Eye (tissue), 1 donor: ENCODE results near the gene PTPRT.

Experiments
- DNase-seq: peaks from one replicate; pipeline ENCODE4 v3.0.0-alpha.2; 2015

PTPRT gene

GRCh38 chr20:42900764-42901163 lies 288.9 kb downstream of the PTPRT start:
- peak; percentile 19 for DNase-seq

DNA sequence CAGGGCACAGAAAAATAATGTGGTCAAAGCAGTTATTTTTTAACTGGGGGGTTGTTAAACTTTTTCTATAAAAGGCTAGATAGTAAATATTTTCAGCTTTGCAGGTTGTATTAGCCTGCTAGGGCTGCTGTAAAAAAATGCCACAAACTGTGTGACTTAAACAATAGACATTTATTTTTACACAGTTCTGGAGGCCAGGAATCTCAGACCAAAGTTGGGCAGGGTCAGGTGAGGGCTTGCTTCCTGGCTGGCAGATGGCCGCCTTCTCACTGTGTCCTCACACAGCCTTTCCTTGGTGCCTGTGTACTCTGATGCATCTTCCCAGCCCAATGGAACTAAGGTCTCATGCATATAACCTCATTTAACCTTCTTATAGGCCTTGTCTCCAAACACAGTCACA lies 294.7 kb downstream of the PTPRT start:
- no peak for DNase-seq

GRCh38 chr20:42894483-42894882 lies 295.2 kb downstream of the PTPRT start:
- DNase-seq: no peak

DNA sequence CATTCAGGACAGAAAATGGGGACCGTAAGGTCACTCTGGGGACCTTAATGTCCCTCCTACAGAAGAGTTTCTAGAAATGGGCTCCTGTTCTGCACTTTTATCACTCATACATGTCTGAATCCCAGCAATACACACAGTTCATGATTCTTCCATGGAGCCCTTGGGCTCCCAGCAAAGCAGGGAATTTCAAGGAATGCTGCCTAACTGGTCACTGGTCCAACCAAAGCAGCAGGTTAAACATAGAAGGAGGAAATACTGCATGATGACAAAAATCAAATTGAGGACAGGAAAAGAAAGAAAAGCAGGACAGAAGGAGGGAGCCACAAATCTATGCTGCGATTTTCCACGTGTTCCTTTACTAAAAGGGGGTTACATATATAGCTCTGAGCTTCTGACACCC lies 300.2 kb downstream of the PTPRT start:
- no peak for DNase-seq

GRCh38 chr20:42887281-42887680 lies 302.4 kb downstream of the PTPRT start:
- no peak for DNase-seq

GRCh38 chr20:42886801-42887200 lies 302.9 kb downstream of the PTPRT start:
- no peak for DNase-seq

- DNase-seq: no peak
These were observed 303.7 kb downstream of the PTPRT start for GRCh38 chr20:42886046-42886445.

DNA sequence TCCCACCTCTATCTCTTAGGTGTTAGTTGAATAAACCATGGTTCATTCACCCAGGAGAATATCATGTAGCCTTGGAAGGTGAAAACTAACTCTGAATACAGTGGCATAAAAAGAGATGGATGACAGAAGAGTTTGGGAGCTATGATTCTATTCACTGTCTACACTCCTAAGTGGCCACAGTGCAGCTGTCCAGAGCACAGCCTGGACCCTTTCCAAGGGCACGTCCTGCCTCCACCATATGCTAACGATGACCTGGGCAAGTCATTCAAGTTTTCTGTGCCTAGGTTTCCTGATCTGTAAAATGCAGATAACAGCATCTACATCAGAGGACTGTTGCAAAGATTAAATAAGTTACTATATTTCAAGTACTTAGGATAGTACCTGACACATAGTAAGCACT lies 314.1 kb downstream of the PTPRT start:
- DNase-seq: no peak

- DNase-seq: no peak
These were observed 316.4 kb downstream of the PTPRT start for GRCh38 chr20:42873259-42873658.

- DNase-seq: no peak
These were observed 325.6 kb downstream of the PTPRT start for GRCh38 chr20:42864116-42864515.

GRCh38 chr20:42862446-42862845 lies 327.3 kb downstream of the PTPRT start:
- DNase-seq: no peak

- peak; percentile 35 for DNase-seq
These were observed 332.3 kb downstream of the PTPRT start for GRCh38 chr20:42857446-42857845.

DNA sequence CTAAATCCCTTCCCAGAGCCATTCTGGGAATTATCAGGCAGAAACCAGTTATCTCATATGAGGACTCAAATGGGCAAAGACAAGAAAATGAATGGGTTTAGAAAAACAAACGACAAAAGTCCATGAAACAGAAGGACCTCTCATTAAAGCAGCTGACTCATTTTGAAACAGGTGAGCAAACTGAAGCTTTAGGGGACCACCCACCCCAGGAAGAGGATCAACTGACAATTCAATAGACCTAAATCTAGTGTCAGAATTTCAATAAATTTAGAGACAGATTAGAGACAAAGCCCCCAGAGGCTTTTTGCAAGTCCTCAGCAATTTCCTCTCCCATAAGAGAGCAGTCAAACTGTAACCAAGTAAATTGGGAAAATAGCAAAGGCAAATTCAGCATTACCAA lies 333.8 kb downstream of the PTPRT start:
- no peak for DNase-seq

DNA sequence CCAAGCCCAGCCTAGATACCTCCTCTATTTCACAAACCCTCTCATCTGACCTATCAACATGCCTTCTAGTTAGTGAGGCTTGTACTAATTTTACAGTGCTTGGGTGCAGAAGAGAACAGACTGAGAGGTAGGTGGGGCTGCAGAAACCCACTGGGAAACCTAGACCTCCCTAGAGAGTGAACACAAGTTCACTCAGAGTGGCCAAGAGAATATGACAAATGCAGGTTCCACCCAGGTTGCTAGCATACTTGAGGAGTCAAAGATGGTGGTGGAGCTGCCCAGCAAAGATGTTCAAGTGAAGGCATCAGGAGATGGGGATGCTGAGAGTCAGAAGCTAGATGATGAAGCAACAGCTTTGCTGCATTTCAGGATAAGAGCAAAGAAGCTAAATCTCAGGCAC lies 337.0 kb downstream of the PTPRT start:
- no peak for DNase-seq

- no peak for DNase-seq
These were observed 342.8 kb downstream of the PTPRT start for GRCh38 chr20:42846784-42847490.

DNA sequence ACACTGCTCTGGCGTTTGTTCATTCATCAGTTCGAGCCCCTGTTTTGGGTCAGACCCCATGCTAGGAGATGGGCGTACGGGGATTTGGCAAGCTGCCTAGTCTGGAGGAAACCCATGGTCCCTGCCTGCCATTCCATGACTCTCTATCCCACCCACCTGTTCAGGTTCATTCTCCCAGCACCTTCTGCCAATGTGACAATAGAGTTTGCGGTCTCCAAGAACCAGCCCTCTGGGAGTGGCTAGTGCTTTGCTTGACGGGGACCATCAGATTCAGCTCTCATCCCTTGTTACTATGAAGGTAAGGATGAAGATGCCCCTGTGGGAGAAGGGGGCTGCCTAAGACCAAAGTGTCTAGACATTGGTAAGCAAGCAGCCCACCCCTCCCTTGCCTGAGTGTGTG lies 345.0 kb downstream of the PTPRT start:
- no peak for DNase-seq

DNA sequence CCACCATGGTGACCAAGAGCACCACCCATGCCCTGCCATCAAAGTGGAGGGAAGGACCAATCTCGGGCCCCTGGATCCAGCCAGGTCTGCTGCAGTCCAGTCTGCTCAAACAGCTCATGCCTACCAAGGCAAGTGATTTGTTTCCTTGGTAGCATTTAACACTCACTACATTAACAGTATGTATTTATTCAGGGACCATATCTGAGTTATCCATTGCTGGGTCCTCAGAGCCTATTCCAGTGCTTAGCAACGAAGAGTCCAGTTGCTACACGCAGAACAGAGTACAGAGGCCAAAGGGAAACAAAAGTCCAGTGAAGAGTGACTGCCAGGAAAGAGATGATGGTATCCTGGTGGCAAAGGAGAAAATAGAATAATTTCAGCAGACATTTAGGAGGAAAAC lies 352.2 kb downstream of the PTPRT start:
- no peak for DNase-seq

- peak; percentile 13 for DNase-seq
These were observed 353.4 kb downstream of the PTPRT start for GRCh38 chr20:42836339-42836738.

- peak; percentile 62 for DNase-seq
These were observed 381.8 kb downstream of the PTPRT start for GRCh38 chr20:42807876-42808275.

- peak; percentile 60 for DNase-seq
These were observed 394.5 kb downstream of the PTPRT start for GRCh38 chr20:42795111-42795695.

DNA sequence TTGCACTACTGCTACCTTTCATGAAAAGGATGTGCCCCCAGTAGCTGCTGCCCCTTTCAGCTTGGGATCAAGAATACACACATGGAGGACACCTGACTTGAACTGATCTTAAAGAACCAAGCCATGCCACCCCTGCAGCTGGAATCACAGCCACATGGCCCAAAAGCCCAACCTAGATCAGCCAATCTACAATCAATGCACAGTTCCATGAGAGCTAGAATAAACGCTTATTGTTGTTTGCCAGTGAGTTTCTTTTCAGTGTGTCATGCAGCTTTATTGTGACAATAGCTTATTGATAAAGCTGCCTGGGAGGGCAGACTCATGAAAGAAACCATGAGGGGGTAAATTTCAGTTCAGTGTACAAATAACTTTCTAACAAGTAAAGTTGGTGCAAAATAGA lies 397.7 kb downstream of the PTPRT start:
- DNase-seq: no peak

DNA sequence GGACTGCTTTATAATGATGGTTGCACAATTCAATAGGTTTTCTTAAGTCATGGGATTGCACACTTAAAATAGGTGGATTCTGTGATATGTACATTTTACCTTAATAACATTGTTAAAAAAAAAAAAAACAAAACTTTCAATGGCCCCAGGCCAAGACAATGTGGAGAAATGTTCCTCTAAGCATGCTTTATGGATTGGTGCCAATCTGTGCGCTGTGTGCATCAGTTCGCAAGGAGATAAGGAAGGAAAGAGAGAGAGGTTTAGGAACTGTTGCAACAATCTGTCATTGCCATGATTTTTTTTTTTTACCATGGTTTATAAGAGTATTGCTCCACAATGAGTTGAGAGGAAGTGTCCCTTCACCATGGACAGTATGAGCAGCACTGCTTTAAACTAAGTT lies 399.6 kb downstream of the PTPRT start:
- DNase-seq: no peak

DNA sequence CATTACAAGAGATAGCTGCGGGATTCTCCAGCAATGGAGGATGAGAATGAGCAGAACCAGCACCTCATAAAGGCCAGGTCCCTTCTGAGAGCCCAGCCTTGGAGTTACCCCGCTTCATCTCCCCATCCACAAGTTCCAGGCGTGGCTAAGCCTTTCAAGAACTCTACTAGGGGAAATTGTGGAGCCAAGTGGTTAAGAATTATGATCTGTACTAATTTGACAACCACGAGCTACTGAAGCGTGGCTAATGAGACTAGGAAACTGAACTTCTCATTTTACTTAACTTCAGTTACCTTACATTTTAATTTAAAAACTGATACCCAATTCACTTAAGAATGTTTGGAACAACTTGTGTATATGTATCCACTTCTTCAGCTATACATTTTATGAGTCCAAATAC lies 401.0 kb downstream of the PTPRT start:
- DNase-seq: no peak

- no peak for DNase-seq
These were observed 404.7 kb downstream of the PTPRT start for GRCh38 chr20:42785041-42785440.

DNA sequence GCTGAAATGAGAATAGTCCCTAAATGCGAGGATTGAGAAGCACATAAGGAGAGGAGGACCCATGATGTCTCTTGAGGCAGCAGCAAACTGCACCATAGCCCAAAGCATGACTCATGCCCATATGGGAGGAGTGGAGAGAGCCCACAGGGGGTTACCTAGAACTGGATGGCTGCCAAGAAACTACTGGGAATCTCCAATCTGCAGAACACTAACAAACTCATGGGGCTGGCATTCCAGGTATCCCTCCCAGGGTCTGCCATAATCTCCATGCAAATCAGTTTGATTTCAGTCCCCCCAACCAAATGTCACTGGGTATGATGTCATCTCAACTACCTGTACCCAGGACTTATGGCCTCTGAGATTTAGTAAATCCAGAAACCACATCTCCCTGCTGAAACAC lies 410.5 kb downstream of the PTPRT start:
- no peak for DNase-seq
